AG08396 (cell line): Measurements from ENCODE around the gene OVCH2.
"Not testable (repeated sequence)": the region's sequence is repeated elsewhere in the genome, so short reads cannot be mapped to it uniquely, and the experiment has no call there.

Experiments
- DNase-seq: peaks from one replicate; pipeline ENCODE4 v3.0.0; 2012; ENCODE audit warnings: low spot score, mixed read lengths

OVCH2 gene, protein sequence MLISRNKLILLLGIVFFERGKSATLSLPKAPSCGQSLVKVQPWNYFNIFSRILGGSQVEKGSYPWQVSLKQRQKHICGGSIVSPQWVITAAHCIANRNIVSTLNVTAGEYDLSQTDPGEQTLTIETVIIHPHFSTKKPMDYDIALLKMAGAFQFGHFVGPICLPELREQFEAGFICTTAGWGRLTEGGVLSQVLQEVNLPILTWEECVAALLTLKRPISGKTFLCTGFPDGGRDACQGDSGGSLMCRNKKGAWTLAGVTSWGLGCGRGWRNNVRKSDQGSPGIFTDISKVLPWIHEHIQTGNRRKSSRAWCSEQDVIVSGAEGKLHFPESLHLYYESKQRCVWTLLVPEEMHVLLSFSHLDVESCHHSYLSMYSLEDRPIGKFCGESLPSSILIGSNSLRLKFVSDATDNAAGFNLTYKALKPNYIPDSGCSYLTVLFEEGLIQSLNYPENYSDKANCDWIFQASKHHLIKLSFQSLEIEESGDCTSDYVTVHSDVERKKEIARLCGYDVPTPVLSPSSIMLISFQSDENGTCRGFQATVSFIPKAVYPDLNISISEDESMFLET

DNA sequence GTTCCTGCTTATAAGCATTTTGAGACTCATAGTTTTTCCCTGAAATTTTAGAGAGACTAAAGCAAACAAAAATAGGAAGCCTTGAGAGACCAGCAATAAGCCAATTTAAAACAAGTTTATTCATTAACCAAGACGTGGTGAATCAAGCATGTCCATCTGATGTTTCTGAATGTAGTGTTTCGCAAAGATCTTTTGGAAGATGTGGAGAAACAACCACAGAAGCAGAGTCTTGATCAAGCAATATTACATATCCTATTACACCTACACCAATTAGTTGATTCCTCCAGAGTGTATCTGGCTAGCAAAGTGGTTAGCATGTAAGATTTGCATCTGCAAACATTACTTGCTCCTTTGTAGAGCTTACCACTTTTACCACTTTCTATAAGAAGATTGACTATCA, at the start of gene OVCH2:
Gene OVCH2, minus strand, starts transcription at position 101 of the 400 bp plus-strand sequence. Its CDS starts 83 bp downstream, at position 18.
- DNase-seq: no peak

DNA sequence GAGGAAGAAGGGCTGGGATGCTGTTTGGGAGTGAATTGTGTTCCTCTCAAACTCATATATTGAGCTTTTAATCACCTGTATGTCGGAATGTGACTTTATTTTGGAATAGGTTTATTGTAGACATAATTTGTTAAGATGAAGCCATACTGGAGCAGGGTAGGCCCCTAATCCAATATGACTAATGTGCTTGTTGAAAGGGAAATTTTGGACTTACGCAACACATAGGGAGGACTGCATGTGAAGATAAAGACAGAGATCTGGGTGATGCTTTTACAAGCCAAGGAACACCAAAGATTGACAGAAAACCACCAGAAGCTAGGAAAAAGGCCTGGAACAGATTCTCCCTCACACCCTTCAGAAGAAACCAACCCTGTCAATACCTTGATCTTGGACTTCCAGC, 43.2 kb upstream of the OVCH2 start:
- DNase-seq: no peak

DNA sequence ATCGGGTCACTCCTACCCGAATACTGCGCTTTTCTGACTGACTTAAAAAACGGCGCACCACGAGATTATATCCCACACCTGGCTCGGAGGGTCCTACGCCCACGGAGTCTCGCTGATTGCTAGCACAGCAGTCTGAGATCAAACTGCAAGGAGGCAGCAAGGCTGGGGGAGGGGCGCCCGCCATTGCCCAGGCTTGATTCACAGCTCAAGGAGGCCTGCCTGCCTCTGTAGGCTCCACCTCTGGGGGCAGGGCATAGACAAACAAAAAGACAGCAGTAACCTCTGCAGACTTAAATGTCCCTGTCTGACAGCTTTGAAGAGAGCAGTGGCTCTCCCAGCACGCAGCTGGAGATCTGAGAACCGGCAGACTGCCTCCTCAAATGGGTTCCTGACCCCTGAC, 28.5 kb upstream of the OVCH2 start:
- DNase-seq: not testable (repeated sequence)

DNA sequence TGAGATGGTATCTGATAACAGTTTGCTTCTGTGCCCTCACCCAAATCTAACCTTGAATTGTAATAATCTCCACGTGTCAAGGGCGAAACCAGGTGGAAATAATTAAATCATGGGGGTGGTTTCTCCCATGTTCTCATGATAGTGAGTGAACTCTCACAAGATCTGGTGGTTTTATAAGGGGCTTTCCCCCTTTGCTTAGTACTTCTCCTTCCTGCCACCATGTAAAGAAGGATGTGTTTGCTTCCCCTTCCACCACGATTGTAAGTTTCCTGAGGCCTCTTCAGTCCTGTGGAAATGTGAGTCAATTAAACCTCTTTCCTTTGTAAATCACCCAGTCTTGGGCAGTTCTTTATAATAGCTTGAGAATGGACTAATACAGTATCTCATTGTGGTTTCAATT, 8.5 kb upstream of the OVCH2 start:
- DNase-seq: no peak

DNA sequence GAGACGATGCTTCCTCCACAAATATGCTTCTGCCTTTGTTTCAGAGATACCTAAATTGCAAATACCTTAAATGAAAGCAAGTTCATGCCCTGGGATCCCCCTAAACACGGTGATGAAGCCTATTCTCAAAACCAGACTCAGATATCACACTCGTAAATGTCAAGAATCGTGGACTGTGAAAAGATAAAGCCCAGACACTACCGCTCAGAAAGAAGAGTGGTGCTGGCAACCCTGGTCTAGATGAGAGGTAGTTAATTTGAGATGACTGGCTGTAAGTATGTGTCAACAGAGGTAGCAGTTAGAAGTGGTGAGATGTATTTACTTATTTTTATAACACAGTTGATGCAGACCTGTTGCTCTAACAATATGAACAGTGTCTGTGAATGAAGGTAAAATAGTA, 2.5 kb downstream of the OVCH2 start:
- DNase-seq: no peak

DNA sequence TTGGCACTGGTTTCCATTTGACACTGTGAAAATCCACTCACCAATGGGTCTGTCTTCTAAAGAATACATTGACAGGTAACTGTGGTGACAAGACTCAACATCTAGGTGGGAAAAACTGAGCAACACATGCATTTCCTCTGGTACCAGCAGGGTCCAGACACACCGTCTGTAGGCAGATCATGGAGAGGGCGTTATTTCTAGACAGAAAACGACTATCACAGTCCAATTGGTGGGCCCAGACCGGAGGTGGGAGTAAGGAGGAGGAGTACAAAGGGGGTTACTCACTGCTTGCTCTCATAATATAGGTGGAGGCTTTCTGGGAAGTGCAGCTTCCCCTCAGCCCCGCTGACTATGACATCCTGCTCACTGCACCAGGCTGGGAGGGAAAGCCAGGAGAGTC, 9.9 kb downstream of the OVCH2 start:
- no peak for DNase-seq

DNA sequence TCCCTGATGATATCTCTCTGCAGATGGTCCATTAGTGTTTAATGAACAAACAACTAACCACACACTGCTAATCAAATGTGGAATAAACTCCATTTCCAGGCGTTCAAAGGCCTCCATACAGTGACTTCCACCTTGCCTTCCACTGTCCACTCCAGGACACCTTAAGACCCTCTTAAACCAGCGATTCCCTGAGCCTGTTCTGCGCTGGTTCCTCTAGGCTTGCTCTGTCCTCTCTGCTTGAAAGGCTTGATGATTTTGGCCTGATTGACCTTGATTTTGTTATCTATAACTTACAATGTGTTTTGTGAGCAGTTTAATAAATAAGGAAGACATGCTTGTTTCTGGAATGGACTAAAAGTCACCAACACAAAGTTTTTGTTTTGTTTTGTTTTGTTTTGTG, 12.0 kb downstream of the OVCH2 start:
- no peak for DNase-seq

DNA sequence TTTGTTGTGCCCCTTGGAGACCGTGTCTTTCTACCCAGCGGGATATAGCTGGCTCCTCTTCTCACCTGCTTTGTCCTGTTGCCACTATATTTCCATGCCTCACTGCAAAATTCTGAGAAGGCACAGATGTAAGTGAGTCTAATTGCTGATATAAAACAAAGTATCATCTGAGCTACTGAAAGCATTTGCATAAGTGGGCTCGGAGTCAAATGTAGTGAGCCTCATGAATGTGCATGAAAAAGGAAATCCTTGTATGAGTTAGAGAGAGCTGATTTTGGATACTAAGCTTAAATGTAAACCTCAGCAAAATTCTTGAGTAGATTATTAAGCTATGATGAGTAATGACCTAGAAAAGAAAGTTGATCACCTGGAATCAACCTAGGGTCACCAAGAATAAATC, 13.9 kb downstream of the OVCH2 start:
- no peak for DNase-seq

DNA sequence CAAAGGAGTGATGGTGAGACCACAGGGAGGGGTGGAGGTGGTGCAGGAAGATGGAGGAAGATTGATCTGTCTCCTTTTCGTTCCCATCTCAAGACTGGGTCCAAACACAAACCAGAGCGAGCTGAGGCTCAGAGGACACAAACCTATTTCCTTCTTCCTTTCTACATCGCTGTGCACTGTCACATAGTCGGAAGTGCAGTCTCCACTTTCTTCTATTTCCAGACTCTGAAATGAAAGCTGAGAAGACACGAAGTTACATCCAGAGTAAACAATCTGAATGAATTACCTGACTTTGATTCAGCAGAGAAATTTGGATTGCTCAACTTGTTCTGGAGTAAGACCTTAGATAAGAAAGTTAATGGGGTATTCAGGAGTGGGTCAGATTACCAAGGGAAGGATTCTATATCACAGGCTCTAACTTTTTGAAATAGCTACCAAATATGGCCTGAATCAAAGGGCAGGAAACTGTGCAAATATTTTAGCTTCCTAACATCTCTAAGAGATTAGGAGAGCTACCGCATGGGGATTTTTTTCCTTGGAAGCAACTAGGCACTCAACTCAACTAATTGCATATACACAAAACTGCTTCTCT, 14.4 kb downstream of the OVCH2 start:
- no peak for DNase-seq

DNA sequence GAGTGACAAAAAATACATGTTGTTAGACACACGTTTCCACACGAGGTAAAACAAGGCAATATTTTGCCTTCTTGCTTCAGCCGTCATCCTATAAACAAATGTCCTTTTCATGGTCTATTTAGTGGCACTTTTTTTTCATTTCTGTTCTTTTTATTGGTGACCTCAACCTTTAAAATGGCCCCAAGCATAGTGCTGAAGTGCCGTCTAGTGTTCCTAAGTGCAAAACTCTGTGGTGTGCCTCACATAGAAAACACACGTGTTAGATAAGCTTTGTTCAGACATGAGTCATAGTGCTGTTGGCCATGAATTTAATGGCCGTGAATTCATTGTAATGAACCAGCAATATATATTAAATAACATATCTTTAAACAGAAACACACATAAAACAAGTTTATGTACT, 15.6 kb downstream of the OVCH2 start:
- DNase-seq: no peak

DNA sequence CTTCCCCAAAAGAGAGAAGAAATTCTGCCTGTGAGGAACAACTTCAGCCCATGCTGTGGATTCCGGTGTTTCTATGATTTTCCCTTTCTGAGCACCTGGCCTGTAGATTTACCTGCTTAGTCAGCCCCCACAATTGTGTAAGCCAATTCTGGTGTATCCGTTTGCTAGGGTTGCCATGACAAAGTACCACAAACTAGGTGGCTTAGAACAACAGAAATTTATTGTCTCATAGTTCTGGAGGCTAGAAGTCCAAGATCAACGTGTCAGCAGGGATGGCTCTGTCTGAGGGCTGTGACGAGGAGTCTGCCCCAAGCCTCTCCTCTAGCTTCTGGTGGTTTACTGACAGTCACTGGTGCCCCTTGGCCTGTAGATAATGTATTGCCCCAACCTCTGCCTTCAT, 17.0 kb downstream of the OVCH2 start:
- no peak for DNase-seq

DNA sequence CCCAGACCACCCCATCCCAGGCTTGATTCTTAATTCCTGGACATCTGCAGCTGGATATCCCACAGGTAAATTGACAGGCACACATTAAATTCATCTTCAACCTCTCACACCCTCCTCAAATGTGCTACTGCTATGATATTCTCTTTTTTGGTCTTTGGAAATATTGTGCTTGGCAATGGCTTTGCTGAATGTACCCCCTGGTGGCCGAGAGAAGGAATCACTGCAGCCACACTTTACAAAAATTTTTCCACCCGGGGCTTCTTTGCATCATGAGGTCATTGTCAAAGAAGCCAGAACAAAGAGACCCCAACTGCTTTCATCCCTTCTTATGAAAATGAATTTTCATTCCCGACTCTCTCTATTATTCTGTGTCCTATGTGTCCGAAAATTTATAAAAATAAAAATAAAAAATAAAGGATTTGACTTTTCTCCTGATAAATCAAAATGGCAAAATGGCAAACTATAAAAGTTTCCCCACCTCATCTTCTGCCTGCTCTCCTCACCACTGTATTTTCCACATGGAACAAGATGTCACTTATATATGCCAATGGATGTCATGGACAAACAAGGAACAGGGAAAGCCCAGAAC, 17.9 kb downstream of the OVCH2 start:
- peak; percentile 53 for DNase-seq

DNA sequence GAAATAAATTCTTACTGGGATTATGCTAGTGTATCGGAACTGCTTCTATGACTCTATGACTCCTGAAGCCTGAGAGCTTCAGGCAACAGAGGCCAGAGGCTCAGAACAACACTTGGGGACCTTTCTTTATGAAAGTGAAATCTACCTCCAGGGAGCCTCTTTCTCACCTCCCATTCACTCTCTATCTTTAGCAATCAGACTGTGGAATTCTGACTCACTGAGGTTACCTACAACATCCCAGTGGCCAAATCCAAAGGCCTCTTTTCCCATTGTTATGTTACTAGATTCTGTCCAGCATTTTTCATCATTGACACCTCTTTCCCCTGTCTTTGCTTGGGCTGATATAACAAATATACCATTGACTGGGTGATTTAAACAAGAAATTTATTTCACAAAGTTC, 18.9 kb downstream of the OVCH2 start:
- DNase-seq: no peak

DNA sequence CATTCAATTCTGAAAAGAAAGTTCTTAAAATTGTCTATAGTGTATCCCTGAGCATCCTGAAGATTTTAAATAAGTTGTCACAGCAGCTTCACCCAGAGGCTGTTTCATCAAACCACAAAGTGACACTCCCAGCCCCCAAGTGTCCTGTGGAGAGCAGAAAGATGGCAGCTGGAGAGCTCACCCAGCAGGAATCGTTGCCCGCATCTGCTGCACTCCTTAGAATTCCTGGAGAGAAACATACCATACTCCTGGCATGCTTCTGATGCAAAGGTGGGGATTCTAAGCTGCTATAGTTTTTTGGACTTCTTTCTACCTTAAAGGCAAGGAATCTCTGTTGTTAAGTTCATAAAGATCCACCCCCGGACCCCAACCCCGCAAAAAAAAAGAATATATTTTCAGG, 19.5 kb downstream of the OVCH2 start:
- DNase-seq: no peak

DNA sequence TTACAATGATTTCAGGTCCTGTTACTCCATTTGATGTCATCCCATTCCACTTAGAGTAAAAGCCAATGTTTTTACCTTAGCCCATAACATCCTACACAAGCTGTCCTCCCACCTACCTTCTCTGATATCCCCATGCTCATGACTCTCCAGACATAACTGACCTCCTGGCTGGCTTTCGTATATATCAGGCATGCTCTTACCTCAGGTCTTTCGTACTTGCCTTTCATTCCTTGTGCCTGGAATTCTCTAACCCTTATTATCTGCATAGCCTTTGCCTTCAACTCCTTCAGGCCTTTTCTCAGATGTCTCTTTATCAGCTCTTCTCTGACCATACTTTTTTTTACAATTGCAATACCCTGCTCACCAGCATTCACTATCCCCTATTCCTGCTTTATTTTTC, 22.7 kb downstream of the OVCH2 start:
- DNase-seq: no peak

DNA sequence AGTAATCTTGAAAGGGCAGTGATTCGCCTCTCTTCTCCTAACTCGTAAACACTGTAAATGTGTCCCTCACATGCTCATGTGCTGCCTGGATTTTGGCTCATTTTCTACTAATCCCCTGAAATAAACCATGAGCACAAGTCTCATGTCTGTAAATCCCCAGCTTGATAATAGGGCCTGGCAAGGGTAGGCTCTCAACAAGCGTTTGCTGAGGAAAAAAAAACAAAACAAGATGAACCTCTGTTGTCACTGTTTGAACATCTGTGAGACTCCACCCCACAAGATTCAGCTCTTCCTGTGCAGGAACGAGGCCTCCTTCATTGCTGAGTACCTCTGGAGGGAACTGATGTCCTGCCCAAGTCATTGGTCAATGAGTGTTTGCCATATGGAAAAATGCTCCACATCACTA, 28.5 kb downstream of the OVCH2 start:
- no peak for DNase-seq

DNA sequence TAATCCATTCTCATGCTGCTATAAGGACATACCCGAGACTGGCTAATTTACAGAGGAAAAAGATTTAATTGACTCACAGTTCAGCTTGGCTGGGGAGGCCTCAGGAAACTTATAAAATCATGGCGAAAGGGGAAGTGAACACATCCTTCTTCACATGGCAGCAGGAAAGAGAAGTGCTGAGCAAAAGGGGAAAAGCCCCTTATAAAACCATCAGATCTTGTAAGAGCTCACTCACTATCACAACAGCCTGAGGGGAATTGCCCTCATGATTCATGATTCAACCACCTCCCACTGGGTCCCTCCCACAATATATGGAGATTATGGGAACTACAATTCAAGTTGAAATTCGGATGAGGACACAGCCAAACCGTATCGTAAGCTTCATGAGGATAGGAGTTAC, 29.2 kb downstream of the OVCH2 start:
- DNase-seq: no peak

DNA sequence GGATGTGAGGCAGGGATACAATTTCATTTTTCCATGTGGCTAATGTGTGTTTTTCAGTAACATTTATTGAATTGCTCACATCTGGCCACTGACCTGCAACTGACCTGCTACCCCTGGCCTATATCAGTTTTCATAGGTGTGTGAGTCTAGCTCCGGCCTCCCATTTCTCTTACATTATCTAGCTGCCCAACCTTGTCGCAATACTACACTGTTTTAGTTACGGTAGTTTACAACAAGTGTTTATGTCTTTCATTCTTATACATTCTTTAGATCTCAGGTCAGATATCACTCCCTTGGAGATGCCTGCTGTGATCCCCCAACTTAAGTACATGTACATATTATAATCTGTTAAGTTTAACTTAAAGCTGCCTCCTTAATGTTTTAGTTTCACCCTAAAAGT, 30.6 kb downstream of the OVCH2 start:
- DNase-seq: no peak

DNA sequence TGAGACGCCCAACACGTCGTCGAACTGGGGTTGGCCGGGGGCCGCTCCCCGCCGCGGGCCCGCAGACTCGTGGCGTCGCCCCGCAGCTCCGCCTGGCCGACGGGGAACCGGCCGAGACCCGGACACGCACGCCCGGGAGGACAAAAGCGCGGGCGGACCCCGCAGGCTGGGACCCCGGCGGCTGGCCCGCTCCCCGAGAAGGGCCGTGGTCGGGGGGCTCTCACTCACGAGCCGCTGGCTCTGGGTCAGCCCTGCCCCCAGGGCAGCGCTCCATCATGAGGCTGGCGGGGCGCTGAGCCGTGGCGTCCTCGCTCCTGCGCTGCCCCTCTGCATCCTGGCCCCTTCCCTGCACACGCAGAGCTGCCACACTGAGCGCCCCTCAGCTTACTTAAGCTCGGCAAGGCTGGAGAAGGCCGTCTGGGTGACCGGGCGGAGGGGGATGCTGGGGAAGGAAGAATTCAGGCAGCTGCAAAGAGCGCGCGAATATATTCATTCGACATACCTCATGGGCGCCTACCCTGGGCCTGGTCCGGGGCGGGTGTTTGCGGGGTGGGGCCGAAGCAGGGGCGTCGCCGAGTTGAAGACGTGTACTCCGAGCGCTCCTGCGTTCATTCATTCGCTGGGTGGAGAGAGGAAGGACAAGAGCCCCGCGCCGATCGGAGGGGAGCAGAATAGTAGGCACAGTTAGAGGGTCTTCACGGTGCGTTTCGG, 32.4 kb downstream of the OVCH2 start:
- DNase-seq: peak; percentile 66

DNA sequence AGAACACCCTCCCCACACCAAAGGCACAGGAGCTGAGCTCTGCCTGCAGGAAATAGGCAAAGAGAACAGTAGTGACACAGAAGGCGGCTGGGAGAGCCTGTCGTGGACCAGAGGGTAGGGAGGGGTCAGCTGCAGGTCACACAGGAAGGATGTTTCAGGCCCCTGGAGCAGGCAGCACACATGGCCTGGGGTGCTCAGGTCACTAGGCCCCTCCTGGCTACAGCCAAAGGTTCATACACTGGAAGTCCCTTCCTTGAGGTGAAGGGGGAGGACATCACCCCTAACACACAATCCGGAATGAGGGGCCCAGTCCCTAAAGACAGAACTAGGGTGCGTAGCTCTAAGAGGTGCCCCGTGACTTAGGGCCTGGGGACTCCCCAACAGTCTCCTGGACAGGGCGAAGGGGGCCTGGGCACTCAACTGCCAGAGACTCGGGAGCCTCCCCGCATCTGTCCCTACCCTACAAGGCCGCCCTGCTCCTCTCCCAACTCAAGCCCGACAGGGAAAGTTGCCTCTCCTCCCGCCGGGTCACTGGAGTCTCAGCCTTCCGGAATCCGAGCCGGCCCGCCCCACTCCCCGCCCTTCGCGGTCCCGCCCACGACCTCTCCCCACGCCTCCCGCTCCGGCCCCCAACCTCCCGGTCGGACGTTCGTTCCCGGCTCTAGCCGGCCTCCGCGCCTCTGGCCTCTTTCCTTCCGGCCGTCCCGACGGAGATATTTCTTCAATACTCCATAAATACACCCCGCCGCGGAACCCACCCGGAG, 33.1 kb downstream of the OVCH2 start, which contains the start of gene CYB5R2:
Gene CYB5R2, minus strand, starts transcription at position 541 of the 764 bp plus-strand sequence. CDS start 675 bp downstream, outside the sequence.
- peak; percentile 86 for DNase-seq

DNA sequence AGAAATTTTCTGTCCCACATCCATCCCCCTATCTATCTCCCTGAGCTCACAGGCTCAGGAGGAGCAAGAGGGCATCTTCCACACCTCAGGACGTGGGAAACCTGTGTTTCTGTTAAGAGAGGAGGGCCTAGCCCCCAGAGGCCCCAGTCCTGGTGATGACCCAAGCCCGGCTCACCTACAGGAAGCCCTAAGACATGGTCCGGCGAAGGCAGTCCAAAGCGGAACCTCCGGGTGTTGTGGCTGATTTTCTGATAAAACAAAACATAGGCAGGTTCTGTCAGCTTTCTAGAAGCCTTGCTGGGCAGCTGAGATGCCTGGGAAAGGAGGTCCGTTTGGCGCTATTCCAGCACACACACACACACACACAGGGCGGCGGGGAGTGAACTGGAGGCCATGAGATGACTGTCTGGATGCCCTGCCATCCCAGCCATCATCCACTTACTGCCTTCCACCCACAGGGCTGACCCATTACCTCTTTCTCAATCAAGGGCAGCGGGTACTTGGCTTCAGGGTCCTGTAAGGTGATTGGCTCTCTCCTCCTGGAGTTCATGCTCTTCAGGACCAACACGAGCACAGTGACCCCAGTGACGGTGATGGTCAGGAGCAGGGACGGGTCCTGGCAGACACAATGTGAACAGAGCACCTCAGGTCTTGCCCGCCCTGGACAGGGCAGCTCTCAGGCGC, 33.9 kb downstream of the OVCH2 start:
- DNase-seq: no peak
